Activated CD8-positive, alpha-beta memory T cell treated with anti-CD3 and anti-CD28 coated beads, Interleukin-2, amount 50 U/mL, for 1 hour (primary cell): Measurements from ENCODE around the gene COMT.
A peak's percentile ranks its signal among the peaks of the same experiment; 100 is the strongest.
"Not testable (repeated sequence)": the region's sequence is repeated elsewhere in the genome, so short reads cannot be mapped to it uniquely, and the experiment has no call there.

Experiments used
- DNase-seq: peaks from one replicate; pipeline ENCODE4 v3.0.0-alpha.2; 2020; ENCODE audit errors: extremely low read depth

The COMT gene

GRCh38 chr22:19941365-19942082 lies at the start of gene COMT, which contains the start of gene TXNRD2:
Gene COMT (plus strand): TSS chr22:19941772. CDS start chr22:19962527, 20,755 bp downstream.
Gene TXNRD2 (minus strand): TSS chr22:19941818. CDS start chr22:19941803, 15 bp downstream.
- peak; percentile 21 for DNase-seq

- DNase-seq = no peak
Measured at GRCh38 chr22:19892257-19892879, 49.2 kb upstream of the COMT start.

- DNase-seq = no peak
Measured at GRCh38 chr22:19892925-19893324, 48.6 kb upstream of the COMT start.

GRCh38 chr22:19893363-19893762 lies 48.2 kb upstream of the COMT start:
- no peak for DNase-seq

- no peak for DNase-seq
Measured at GRCh38 chr22:19895160-19895849, 46.3 kb upstream of the COMT start.

GRCh38 chr22:19896665-19897355 lies 44.8 kb upstream of the COMT start:
- DNase-seq = no peak

- no peak for DNase-seq
Measured at GRCh38 chr22:19897726-19898125, 43.8 kb upstream of the COMT start.

- no peak for DNase-seq
Measured at GRCh38 chr22:19898145-19898544, 43.4 kb upstream of the COMT start.

GRCh38 chr22:19898831-19899567 lies 42.6 kb upstream of the COMT start:
- DNase-seq = no peak

- no peak for DNase-seq
Measured at GRCh38 chr22:19900707-19901436, 40.7 kb upstream of the COMT start.

GRCh38 chr22:19901577-19902244 lies 39.9 kb upstream of the COMT start:
- DNase-seq = no peak

GRCh38 chr22:19902245-19902715 lies 39.3 kb upstream of the COMT start:
- no peak for DNase-seq

GRCh38 chr22:19903031-19903430 lies 38.5 kb upstream of the COMT start:
- no peak for DNase-seq

GRCh38 chr22:19903513-19903912 lies 38.1 kb upstream of the COMT start:
- no peak for DNase-seq

- no peak for DNase-seq
Measured at GRCh38 chr22:19904174-19904856, 37.3 kb upstream of the COMT start.

GRCh38 chr22:19904935-19905334 lies 36.6 kb upstream of the COMT start:
- DNase-seq = no peak

- DNase-seq = no peak
Measured at GRCh38 chr22:19905347-19906276, 36.0 kb upstream of the COMT start.

- not testable (repeated sequence) for DNase-seq
Measured at GRCh38 chr22:19906864-19907263, 34.7 kb upstream of the COMT start.
